ENCODE data around the gene VSTM2B.
A peak's percentile ranks its signal among the peaks of the same experiment; 100 is the strongest.

Gene VSTM2B

GRCh38 chr19:29571181-29571580 is 45.4 kb downstream of the VSTM2B start:
- DNase-seq = no peak

GRCh38 chr19:29573486-29573885 is 47.7 kb downstream of the VSTM2B start:
- DNase-seq = no peak

GRCh38 chr19:29574510-29574909 is 48.7 kb downstream of the VSTM2B start:
- no peak for DNase-seq

- no peak for DNase-seq
Measured at GRCh38 chr19:29576046-29576606, 50.3 kb downstream of the VSTM2B start.

- DNase-seq = no peak
Measured at GRCh38 chr19:29576761-29577648, 51.2 kb downstream of the VSTM2B start.

- DNase-seq = no peak
Measured at GRCh38 chr19:29577649-29577963, 51.8 kb downstream of the VSTM2B start.

GRCh38 chr19:29578349-29578748 is 52.6 kb downstream of the VSTM2B start:
- DNase-seq = no peak

GRCh38 chr19:29579308-29579910 is 53.6 kb downstream of the VSTM2B start:
- DNase-seq = no peak

- no peak for DNase-seq
Measured at GRCh38 chr19:29581398-29581797, 55.6 kb downstream of the VSTM2B start.

- DNase-seq = peak; percentile 44
Measured at GRCh38 chr19:29583196-29583999, 57.6 kb downstream of the VSTM2B start.

- DNase-seq = peak; percentile 26
Measured at GRCh38 chr19:29586401-29586800, 60.6 kb downstream of the VSTM2B start.

GRCh38 chr19:29587059-29587458 is 61.3 kb downstream of the VSTM2B start:
- DNase-seq = no peak

- peak; percentile 18 for DNase-seq
Measured at GRCh38 chr19:29587518-29587986, 61.8 kb downstream of the VSTM2B start.

GRCh38 chr19:29588095-29588494 is 62.3 kb downstream of the VSTM2B start:
- DNase-seq = no peak

- no peak for DNase-seq
Measured at GRCh38 chr19:29590278-29590677, 64.5 kb downstream of the VSTM2B start.

- DNase-seq = no peak
Measured at GRCh38 chr19:29591670-29592069, 65.9 kb downstream of the VSTM2B start.

- DNase-seq = no peak
Measured at GRCh38 chr19:29593869-29594268, 68.1 kb downstream of the VSTM2B start.

GRCh38 chr19:29596080-29596727 is 70.4 kb downstream of the VSTM2B start:
- no peak for DNase-seq

GRCh38 chr19:29596885-29597525 is 71.2 kb downstream of the VSTM2B start:
- peak; percentile 28 for DNase-seq

GRCh38 chr19:29598036-29598435 is 72.2 kb downstream of the VSTM2B start:
- no peak for DNase-seq

GRCh38 chr19:29598496-29598895 is 72.7 kb downstream of the VSTM2B start:
- no peak for DNase-seq

GRCh38 chr19:29603308-29603707 is 77.5 kb downstream of the VSTM2B start:
- no peak for DNase-seq
